GM18858 (cell line): ENCODE measurements around the gene SFRP2.

ENCODE experiments used
- ATAC-seq: cut with Tn5 transposase; IDR thresholded peaks from one replicate; pipeline ENCODE4 v1.9.1; 2021; ENCODE audit not compliant: unreplicated experiment

The SFRP2 gene

GRCh38 chr4:153788413-153789276 is at the start of gene SFRP2:
Gene SFRP2, minus strand, starts transcription at chr4:153789083. Its CDS starts 248 bp downstream, at chr4:153788835.
- ATAC-seq, result no peak

- ATAC-seq, result no peak
Observed at GRCh38 chr4:153838564-153838963, 49.7 kb upstream of the SFRP2 start.

- ATAC-seq, result no peak
Observed at GRCh38 chr4:153834901-153835300, 46.0 kb upstream of the SFRP2 start.

GRCh38 chr4:153832720-153833287 is 43.9 kb upstream of the SFRP2 start:
- ATAC-seq, result no peak

- no peak for ATAC-seq
Observed at GRCh38 chr4:153832054-153832453, 43.2 kb upstream of the SFRP2 start.

- no peak for ATAC-seq
Observed at GRCh38 chr4:153831245-153831644, 42.4 kb upstream of the SFRP2 start.

GRCh38 chr4:153825691-153826090 is 36.8 kb upstream of the SFRP2 start:
- no peak for ATAC-seq

- ATAC-seq, result no peak
Observed at GRCh38 chr4:153825126-153825525, 36.2 kb upstream of the SFRP2 start.

- no peak for ATAC-seq
Observed at GRCh38 chr4:153824501-153824900, 35.6 kb upstream of the SFRP2 start.

- no peak for ATAC-seq
Observed at GRCh38 chr4:153823483-153823882, 34.6 kb upstream of the SFRP2 start.

GRCh38 chr4:153822316-153822715 is 33.4 kb upstream of the SFRP2 start:
- ATAC-seq, result no peak

GRCh38 chr4:153817466-153817865 is 28.6 kb upstream of the SFRP2 start:
- no peak for ATAC-seq

GRCh38 chr4:153816542-153816941 is 27.7 kb upstream of the SFRP2 start:
- ATAC-seq, result no peak

- no peak for ATAC-seq
Observed at GRCh38 chr4:153814789-153815188, 25.9 kb upstream of the SFRP2 start.

- ATAC-seq, result no peak
Observed at GRCh38 chr4:153809916-153810810, 21.3 kb upstream of the SFRP2 start.

- ATAC-seq, result peak; percentile 73
Observed at GRCh38 chr4:153809307-153809706, 20.4 kb upstream of the SFRP2 start.

- ATAC-seq, result no peak
Observed at GRCh38 chr4:153808175-153808574, 19.3 kb upstream of the SFRP2 start.

GRCh38 chr4:153806073-153806472 is 17.2 kb upstream of the SFRP2 start:
- ATAC-seq, result no peak

GRCh38 chr4:153804722-153805121 is 15.8 kb upstream of the SFRP2 start:
- ATAC-seq, result no peak

GRCh38 chr4:153799694-153800074 is 10.8 kb upstream of the SFRP2 start:
- ATAC-seq, result no peak

- no peak for ATAC-seq
Observed at GRCh38 chr4:153798901-153799693, 10.2 kb upstream of the SFRP2 start.
